ENCODE data around the gene NKD1.
A peak's percentile ranks its signal among the peaks of the same experiment; 100 is the strongest.

Gene NKD1

DNA sequence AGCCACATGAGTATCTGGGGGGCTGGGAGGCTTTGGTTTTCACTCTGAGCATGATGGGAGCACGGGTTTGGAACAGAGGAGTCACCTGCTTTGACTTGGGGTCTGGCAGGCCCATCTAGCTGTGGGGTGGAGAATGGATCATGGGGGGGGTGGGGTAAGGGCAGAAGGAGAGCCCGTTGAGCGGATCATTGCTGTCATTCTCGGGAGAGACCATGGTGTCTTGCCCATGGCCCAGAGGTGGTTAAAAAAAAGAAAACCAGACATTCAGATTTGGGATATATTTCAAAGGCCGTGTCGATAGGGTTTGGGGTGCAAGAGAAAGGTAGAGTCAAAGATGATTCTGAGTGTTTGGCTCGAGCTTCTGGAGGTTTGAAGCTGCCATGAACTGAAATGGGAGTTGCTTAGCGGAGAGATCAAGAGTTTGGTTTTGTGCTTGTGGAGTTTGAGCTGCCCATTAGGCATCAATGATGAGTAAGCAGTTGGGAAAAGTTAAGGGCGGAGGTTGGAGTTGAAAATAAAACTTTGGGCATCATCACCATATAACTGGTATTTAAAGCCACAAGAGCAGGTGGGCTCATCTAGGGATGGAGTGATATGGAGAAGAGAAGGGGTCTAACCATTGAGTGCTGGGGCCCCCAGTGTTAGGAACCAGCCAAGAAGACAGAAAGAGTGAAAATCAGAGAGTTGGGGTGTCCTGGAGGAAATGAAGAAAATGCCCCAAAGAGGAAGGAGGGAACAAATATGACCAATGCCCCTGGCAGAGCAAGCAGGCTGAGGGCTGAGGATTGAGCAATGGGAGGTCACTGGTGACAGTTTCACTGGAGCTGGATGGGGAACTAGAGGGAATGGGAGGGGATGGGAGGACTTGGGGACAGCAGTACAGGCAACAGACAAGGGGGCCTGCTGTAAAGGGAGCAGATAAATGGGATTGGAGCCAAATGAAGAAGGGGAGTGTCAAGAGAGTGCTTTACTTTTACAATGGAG, 147.1 kb downstream of the NKD1 start:
- no peak for DNase-seq (ENCODE audit: extremely low read depth, low read depth)
- TF ChIP-seq, protein P1, sequence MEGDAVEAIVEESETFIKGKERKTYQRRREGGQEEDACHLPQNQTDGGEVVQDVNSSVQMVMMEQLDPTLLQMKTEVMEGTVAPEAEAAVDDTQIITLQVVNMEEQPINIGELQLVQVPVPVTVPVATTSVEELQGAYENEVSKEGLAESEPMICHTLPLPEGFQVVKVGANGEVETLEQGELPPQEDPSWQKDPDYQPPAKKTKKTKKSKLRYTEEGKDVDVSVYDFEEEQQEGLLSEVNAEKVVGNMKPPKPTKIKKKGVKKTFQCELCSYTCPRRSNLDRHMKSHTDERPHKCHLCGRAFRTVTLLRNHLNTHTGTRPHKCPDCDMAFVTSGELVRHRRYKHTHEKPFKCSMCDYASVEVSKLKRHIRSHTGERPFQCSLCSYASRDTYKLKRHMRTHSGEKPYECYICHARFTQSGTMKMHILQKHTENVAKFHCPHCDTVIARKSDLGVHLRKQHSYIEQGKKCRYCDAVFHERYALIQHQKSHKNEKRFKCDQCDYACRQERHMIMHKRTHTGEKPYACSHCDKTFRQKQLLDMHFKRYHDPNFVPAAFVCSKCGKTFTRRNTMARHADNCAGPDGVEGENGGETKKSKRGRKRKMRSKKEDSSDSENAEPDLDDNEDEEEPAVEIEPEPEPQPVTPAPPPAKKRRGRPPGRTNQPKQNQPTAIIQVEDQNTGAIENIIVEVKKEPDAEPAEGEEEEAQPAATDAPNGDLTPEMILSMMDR (IDR thresholded peaks at IDR 0.05; ENCODE audit: low read depth, low read length) = no peak

DNA sequence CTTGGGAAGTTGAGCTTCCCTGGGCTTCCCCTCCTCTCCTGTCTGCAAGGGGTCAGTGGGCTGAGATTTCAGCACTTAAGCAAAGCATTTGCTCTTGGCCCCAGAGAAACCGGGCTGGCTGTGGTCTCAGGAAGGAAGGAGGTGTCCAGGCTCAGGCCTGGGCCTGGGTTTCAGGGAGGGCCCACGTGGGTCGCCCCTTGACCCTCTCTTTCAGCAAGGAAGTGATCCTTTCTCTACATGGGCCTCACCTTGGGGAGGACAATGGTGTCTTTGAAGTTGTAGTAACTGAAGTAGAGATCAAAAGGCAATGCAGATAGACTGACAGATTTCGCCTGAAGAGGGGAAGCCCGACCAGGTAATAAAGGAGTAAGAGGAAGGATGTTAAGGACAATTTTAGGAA, 147.9 kb downstream of the NKD1 start:
- TF ChIP-seq, protein P1 (IDR thresholded peaks at IDR 0.05; ENCODE audit: low read depth, low read length) = no peak
- no peak for DNase-seq (ENCODE audit: extremely low read depth, low read depth)

DNA sequence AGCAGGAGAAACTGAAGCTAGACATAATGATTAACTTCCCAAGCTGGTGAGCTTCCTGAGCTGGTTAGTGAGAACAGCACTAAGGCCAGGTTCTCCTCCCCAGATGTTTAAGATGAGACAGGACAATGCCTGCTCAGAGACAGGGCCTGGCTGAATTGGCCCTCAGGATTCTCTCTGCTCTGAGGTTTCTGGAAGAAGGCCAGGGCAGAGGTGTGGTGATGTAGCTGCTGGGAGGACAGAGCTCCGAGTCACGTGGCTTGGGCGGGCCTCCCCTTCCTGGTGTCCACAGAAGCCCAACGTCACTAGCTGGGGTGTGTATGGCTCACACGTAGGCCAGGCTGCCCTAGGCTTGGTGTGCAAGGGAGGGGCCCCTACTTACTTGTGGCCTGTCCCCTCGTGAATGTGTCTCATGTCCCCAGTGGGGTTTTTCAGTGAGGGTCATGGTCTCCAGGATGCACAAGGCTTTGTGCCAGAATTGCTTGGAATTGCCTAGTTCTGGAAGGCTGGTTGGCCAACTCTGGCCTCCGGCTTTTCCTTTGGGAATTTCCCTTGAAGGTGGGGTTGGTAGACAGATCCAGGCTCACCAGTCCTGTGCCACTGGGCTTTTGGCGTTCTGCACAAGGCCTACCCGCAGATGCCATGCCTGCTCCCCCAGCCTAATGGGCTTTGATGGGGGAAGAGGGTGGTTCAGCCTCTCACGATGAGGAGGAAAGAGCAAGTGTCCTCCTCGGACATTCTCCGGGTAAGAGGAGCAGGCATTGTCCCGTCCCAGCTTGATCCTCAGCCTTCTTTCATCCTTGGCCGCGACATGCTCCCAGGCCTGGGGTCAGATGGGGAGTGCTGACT, 148.6 kb downstream of the NKD1 start:
- DNase-seq (ENCODE audit: extremely low read depth, low read depth) = no peak
- TF ChIP-seq, protein P1 (IDR thresholded peaks at IDR 0.05; ENCODE audit: low read depth, low read length) = no peak

DNA sequence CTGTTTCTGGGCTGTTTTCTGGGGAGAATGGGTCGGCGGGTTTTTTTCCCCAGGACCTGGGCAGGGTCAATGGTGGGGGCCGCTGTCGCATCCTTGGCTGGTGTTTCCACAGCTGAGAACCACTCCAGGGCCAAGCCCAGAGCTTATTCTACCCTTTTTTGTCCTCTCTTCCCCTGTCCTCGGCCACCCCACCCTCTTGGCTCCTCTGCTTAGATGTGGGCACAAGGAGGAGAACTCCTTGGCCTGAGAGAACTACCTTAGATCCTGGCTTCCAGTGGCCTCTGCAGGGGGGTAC, 149.2 kb downstream of the NKD1 start:
- no peak for DNase-seq (ENCODE audit: extremely low read depth, low read depth)
- TF ChIP-seq, protein P1 (IDR thresholded peaks at IDR 0.05; ENCODE audit: low read depth, low read length) = no peak

DNA sequence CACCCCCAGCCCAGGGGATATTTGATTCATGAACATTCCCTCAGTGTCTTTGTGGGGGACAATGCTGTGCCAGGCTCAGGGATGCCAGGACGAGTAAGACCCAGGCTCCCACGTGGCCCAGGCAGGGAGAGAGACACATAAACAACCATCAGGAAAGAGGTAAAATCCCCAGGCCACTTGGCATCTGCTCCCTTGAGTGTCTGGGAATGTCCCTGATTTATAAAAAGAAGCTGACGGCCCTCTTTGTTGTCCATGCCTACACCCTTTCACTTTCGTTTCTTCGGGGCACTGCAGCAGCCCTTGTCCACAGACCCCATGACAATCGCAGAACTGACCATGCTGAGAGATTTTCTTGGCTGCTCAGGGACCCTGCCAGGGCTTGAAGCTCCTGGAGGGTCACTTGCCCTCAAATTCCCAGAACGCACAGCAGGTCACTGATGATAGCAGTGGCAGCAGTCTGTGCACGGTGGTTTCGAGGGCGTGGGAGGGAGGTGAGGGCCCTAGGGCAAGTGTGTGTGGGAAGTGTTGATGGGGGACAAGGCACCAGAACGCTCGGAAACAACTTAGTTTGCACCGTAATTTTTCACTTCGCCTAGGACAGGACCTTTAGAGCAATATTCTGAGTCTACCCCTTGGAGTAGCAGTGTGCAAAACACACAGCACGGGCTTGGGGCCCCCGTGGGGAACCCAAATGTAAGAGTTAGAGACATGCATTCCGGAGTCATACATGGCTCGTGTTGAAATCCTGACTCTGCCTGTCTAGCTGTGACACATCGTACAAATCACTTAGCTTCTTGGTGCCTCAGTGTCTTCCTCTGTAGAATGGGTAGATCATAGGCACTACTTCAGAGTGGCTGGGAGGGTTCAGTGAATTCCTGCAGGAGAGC, 149.9 kb downstream of the NKD1 start:
- TF ChIP-seq, protein P1 (IDR thresholded peaks at IDR 0.05; ENCODE audit: low read depth, low read length) = no peak
- DNase-seq (ENCODE audit: extremely low read depth, low read depth) = peak; percentile 8
